Endodermal cell (in vitro differentiated cells): ENCODE results near the gene MACROD2. TPM values are rescaled to one million over a fixed set of nuclear protein-coding genes. Genes with fewer than 3 reads are reported as not detected.

Experiments used
- DNase-seq: peaks from one replicate; pipeline ENCODE4 v3.0.0-alpha.2; 2017
- H3K27ac ChIP-seq: 2 replicates; pipeline ENCODE4 v1.5.1; 2013; ENCODE audit warnings: mild to moderate bottlenecking, low read depth, low read length, moderate library complexity
- H3K27me3 ChIP-seq: 2 replicates; pipeline ENCODE4 v1.6.1; 2013; ENCODE audit warnings: mild to moderate bottlenecking, low read length, moderate library complexity; ENCODE audit not compliant: insufficient read depth, control insufficient read depth, poor library complexity, severe bottlenecking
- H3K36me3 ChIP-seq: 2 replicates; pipeline ENCODE4 v1.7.0; 2013; ENCODE audit warnings: mild to moderate bottlenecking, low read length, moderate library complexity; ENCODE audit not compliant: control insufficient read depth, insufficient read depth
- H3K4me1 ChIP-seq: one replicate; pipeline ENCODE4 v1.7.0; 2013; ENCODE audit warnings: low read length; ENCODE audit not compliant: control insufficient read depth, insufficient read depth
- H3K4me3 ChIP-seq: 2 replicates; pipeline ENCODE4 v1.5.1; 2013; ENCODE audit warnings: mild to moderate bottlenecking, low read length, moderate library complexity
- H3K9ac ChIP-seq: 2 replicates; pipeline ENCODE4 v1.6.1; 2013; ENCODE audit warnings: mild to moderate bottlenecking, low read length, moderate library complexity; ENCODE audit not compliant: poor library complexity, severe bottlenecking; ENCODE audit errors: extremely low read depth
- H3K9me3 ChIP-seq: 2 replicates; pipeline ENCODE4 v1.6.1; 2013; ENCODE audit warnings: mild to moderate bottlenecking, low read length, moderate library complexity; ENCODE audit not compliant: control insufficient read depth
- H3K27ac Mint-ChIP-seq: 2 replicates; pipeline ENCODE4 v1.8.0; 2020; ENCODE audit warnings: mixed read lengths
- H3K27me3 Mint-ChIP-seq: 2 replicates; pipeline ENCODE4 v1.8.0; 2021; ENCODE audit warnings: mild to moderate bottlenecking, mixed read lengths; ENCODE audit not compliant: insufficient read depth
- H3K36me3 Mint-ChIP-seq: 2 replicates; pipeline ENCODE4 v1.8.0; 2020; ENCODE audit warnings: low read depth, mixed read lengths
- H3K4me1 Mint-ChIP-seq: 2 replicates; pipeline ENCODE4 v1.8.0; 2020; ENCODE audit warnings: mixed read lengths
- H3K4me3 Mint-ChIP-seq: 2 replicates; pipeline ENCODE4 v1.8.0; 2020; ENCODE audit warnings: mild to moderate bottlenecking, moderate library complexity, mixed read lengths
- H3K9me3 Mint-ChIP-seq: 2 replicates; pipeline ENCODE4 v1.8.0; 2020; ENCODE audit warnings: mild to moderate bottlenecking, mixed read lengths
- WGBS, 2 experiments: methylation state at CpG; one replicate each; pipeline versions ENCODE4 v1.1.5 to v1.1.7; 2013; ENCODE audit warnings: missing lambda C conversion rate in 2 of 2, mixed read lengths in 1 of 2; ENCODE audit not compliant: insufficient coverage in 1 of 2, insufficient read length in 1 of 2; 5-methylcytosine and 5-hydroxymethylcytosine counted together
- total RNA-seq, 2 donors: library from RNA; stranded (reverse); fragmentation: NEBNext Ultra II Directional in 1 of 2; extraction: Animal tissue kit (Norgen Biotek cat#: 25700) in 1 of 2; gene quantifications; 2 replicates in 1 of 2; 3 replicates in 1 of 2; pipeline ENCODE4 v1.2.1, GENCODE V29; 2021
- TF ChIP-seq, protein P1 (sequence below): fragments of 200-600 bp; sonication (generic); conservative IDR thresholded peaks from 2 replicates; pipeline ENCODE4 v1.5.0; 2021; ENCODE audit warnings: antibody characterized with exemption, mild to moderate bottlenecking

The MACROD2 gene
- total RNA-seq, 2 donors from 2014 or later = 2.3 to 4.8 TPM

DNA sequence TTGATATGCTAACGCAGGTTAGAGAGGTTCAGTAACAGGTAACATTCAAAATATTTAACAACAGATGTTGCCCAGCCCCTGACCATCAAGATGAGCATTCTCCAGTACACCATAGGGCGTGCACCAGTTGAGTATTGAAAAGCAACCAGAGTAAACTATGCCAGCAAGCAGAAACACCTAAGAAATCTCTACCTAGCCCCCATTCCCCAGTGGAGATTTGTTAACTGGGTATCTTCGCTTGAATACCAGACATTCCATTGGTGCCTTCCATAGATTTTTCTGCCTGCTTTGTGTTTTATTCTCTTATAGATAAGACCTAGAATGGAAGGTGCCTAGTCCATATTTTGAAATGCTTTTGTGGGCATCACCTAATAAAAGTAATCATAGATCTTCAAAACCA is 1954.1 kb downstream of the MACROD2 start:
- H3K4me1 Mint-ChIP-seq = peaks cover 12% of the 10 kb centered on the region
- H3K27ac Mint-ChIP-seq = no peak overlapping the region
- DNase-seq = no peak
- Histone ChIP-seq H3K27me3 (no peaks in the 10 kb centered on the region), H3K4me3 (no peak overlapping the region), H3K36me3 (no peaks in the 10 kb centered on the region), H3K27ac (no peak overlapping the region), H3K9me3 (no peaks in the 10 kb centered on the region), H3K4me1 (no peaks in the 10 kb centered on the region), H3K9ac (no peak overlapping the region)
- TF ChIP-seq, protein P1, sequence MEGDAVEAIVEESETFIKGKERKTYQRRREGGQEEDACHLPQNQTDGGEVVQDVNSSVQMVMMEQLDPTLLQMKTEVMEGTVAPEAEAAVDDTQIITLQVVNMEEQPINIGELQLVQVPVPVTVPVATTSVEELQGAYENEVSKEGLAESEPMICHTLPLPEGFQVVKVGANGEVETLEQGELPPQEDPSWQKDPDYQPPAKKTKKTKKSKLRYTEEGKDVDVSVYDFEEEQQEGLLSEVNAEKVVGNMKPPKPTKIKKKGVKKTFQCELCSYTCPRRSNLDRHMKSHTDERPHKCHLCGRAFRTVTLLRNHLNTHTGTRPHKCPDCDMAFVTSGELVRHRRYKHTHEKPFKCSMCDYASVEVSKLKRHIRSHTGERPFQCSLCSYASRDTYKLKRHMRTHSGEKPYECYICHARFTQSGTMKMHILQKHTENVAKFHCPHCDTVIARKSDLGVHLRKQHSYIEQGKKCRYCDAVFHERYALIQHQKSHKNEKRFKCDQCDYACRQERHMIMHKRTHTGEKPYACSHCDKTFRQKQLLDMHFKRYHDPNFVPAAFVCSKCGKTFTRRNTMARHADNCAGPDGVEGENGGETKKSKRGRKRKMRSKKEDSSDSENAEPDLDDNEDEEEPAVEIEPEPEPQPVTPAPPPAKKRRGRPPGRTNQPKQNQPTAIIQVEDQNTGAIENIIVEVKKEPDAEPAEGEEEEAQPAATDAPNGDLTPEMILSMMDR = no peak
- no peaks in the 10 kb centered on the region for H3K36me3 Mint-ChIP-seq
- WGBS, 2 experiments = 86 to 97% methylated on average over 1 to 3 of the region's 3 CpGs
- no peak overlapping the region for H3K4me3 Mint-ChIP-seq
- H3K9me3 Mint-ChIP-seq = no peaks in the 10 kb centered on the region
- H3K27me3 Mint-ChIP-seq = no peaks in the 10 kb centered on the region

- Histone ChIP-seq H3K4me3 (no peak overlapping the region), H3K36me3 (no peaks in the 10 kb centered on the region), H3K9ac (no peak overlapping the region), H3K4me1 (no peaks in the 10 kb centered on the region), H3K27me3 (no peaks in the 10 kb centered on the region), H3K27ac (no peak overlapping the region), H3K9me3 (no peaks in the 10 kb centered on the region)
- TF ChIP-seq, protein P1 = no peak
- H3K9me3 Mint-ChIP-seq = no peaks in the 10 kb centered on the region
- H3K4me3 Mint-ChIP-seq = no peak overlapping the region
- H3K27me3 Mint-ChIP-seq = no peaks in the 10 kb centered on the region
- H3K4me1 Mint-ChIP-seq = peaks cover 9% of the 10 kb centered on the region
- no peaks in the 10 kb centered on the region for H3K36me3 Mint-ChIP-seq
- no peak for DNase-seq
- WGBS, 2 experiments = 93% methylated on average over 2 to 6 of the region's 8 CpGs
- H3K27ac Mint-ChIP-seq = no peak overlapping the region
These were observed 1956.3 kb downstream of the MACROD2 start for GRCh38 chr20:15951658-15952057.

GRCh38 chr20:15958142-15958541 is 1962.8 kb downstream of the MACROD2 start:
- Mint-ChIP-seq H3K36me3 (no peaks in the 10 kb centered on the region), H3K4me3 (no peak overlapping the region), H3K27me3 (no peaks in the 10 kb centered on the region), H3K27ac (no peak overlapping the region), H3K4me1 (peaks cover 12% of the 10 kb centered on the region), H3K9me3 (no peaks in the 10 kb centered on the region)
- no peaks in the 10 kb centered on the region for H3K36me3 ChIP-seq
- H3K9me3 ChIP-seq = no peaks in the 10 kb centered on the region
- 91 to 100% methylated on average over 2 to 4 of the region's 4 CpGs for WGBS, 2 experiments
- no peak overlapping the region for H3K4me3 ChIP-seq
- no peak overlapping the region for H3K9ac ChIP-seq
- no peak overlapping the region for H3K27ac ChIP-seq
- TF ChIP-seq, protein P1 = no peak
- no peak for DNase-seq
- peaks cover 10% of the 10 kb centered on the region for H3K4me1 ChIP-seq
- peaks cover 10% of the 10 kb centered on the region for H3K27me3 ChIP-seq
